Thyroid gland (tissue), 4 donors: Measurements from ENCODE around the gene PLEKHM1.

Source experiments
- CTCF ChIP-seq, 6 experiments: fragments of 200-600 bp in 3 of 6; fragments of 450-650 bp in 3 of 6; sonication (generic) in 3 of 6; IDR thresholded peaks; one replicate each; pipeline ENCODE4 v1.5.1; 2016 to 2019; ENCODE audit warnings: antibody characterized with exemption in 6 of 6, mild to moderate bottlenecking in 2 of 6, inconsistent platforms in 1 of 6, moderate library complexity in 1 of 6
- POLR2A ChIP-seq, 2 donors: fragments of 450-650 bp; IDR thresholded peaks; one replicate each; pipeline ENCODE4 v1.6.1; 2017; ENCODE audit warnings: antibody characterized with exemption in 2 of 2, mild to moderate bottlenecking in 2 of 2, moderate library complexity in 1 of 2

- TF ChIP-seq CTCF (IDR thresholded peaks at IDR 0.05), result no peak
- TF ChIP-seq POLR2A (IDR thresholded peaks at IDR 0.05), result peak in 1 of 2 donors; percentile 38
Observed at GRCh38 chr17:45430738-45431530, 59.6 kb downstream of the PLEKHM1 start.
